HG03095 (cell line): ENCODE measurements around the gene RNF213.
"Not testable (repeated sequence)": the region's sequence is repeated elsewhere in the genome, so short reads cannot be mapped to it uniquely, and the experiment has no call there.

Source experiments
- ATAC-seq: cut with Tn5 transposase; IDR thresholded peaks from one replicate; pipeline ENCODE4 v1.9.1; 2021; ENCODE audit warnings: moderate library complexity; ENCODE audit not compliant: unreplicated experiment

The RNF213 gene

GRCh38 chr17:80291691-80292487 lies 31.2 kb downstream of the RNF213 start:
- ATAC-seq = no peak

- ATAC-seq = no peak
Measured at GRCh38 chr17:80292521-80292971, 31.9 kb downstream of the RNF213 start.

GRCh38 chr17:80294210-80294609 lies 33.6 kb downstream of the RNF213 start:
- no peak for ATAC-seq

- no peak for ATAC-seq
Measured at GRCh38 chr17:80294653-80295052, 34.0 kb downstream of the RNF213 start.

- ATAC-seq = no peak
Measured at GRCh38 chr17:80295146-80295545, 34.5 kb downstream of the RNF213 start.

GRCh38 chr17:80295559-80295958 lies 34.9 kb downstream of the RNF213 start:
- ATAC-seq = no peak

GRCh38 chr17:80296221-80296620 lies 35.6 kb downstream of the RNF213 start:
- no peak for ATAC-seq

GRCh38 chr17:80297996-80298560 lies 37.4 kb downstream of the RNF213 start:
- ATAC-seq = no peak

GRCh38 chr17:80299350-80300100 lies 38.9 kb downstream of the RNF213 start:
- ATAC-seq = not testable (repeated sequence)

GRCh38 chr17:80300756-80301155 lies 40.1 kb downstream of the RNF213 start:
- not testable (repeated sequence) for ATAC-seq

- no peak for ATAC-seq
Measured at GRCh38 chr17:80303824-80304223, 43.2 kb downstream of the RNF213 start.

- ATAC-seq = no peak
Measured at GRCh38 chr17:80307994-80308691, 47.5 kb downstream of the RNF213 start.

GRCh38 chr17:80308692-80309517 lies 48.3 kb downstream of the RNF213 start:
- ATAC-seq = no peak

GRCh38 chr17:80311216-80311827 lies 50.7 kb downstream of the RNF213 start:
- no peak for ATAC-seq

- no peak for ATAC-seq
Measured at GRCh38 chr17:80312621-80313135, 52.0 kb downstream of the RNF213 start.

- ATAC-seq = no peak
Measured at GRCh38 chr17:80313160-80313829, 52.6 kb downstream of the RNF213 start.

- not testable (repeated sequence) for ATAC-seq
Measured at GRCh38 chr17:80313946-80314345, 53.3 kb downstream of the RNF213 start.

GRCh38 chr17:80315517-80316182 lies 55.0 kb downstream of the RNF213 start:
- no peak for ATAC-seq

GRCh38 chr17:80316431-80316830 lies 55.8 kb downstream of the RNF213 start:
- no peak for ATAC-seq
